Spleen (tissue), 11 donors: Measurements from ENCODE around the gene CCNF. TPM values are rescaled to one million over a fixed set of nuclear protein-coding genes. Genes with fewer than 3 reads are reported as not detected.
"Not testable (repeated sequence)": the region's sequence is repeated elsewhere in the genome, so short reads cannot be mapped to it uniquely, and the experiment has no call there.

Experiments
- DNase-seq: peaks from one replicate; pipeline ENCODE4 v3.0.0-alpha.2; 2020
- H3K27ac ChIP-seq, 8 donors: fragments of 200-600 bp; sonication (generic) in 7 of 8; 1 replicate in 4 of 8; 2 replicates in 4 of 8; pipeline versions ENCODE4 v1.5.0 to v1.8.0; 2016 to 2021; ENCODE audit warnings: inconsistent platforms in 4 of 8, mild to moderate bottlenecking in 4 of 8, moderate library complexity in 1 of 8
- H3K27me3 ChIP-seq, 7 donors: fragments of 200-600 bp; sonication (generic) in 6 of 7; replicated peaks in 1 of 7; 1 replicate in 4 of 7; 2 replicates in 3 of 7; pipeline versions ENCODE4 v1.5.0 to v1.8.0; 2016 to 2021; ENCODE audit warnings: inconsistent platforms in 3 of 7, mild to moderate bottlenecking in 1 of 7
- H3K36me3 ChIP-seq, 6 donors: fragments of 200-600 bp; sonication (generic) in 5 of 6; 1 replicate in 4 of 6; 2 replicates in 2 of 6; pipeline versions ENCODE4 v1.5.0 to v1.8.0; 2016 to 2021; ENCODE audit warnings: inconsistent platforms in 2 of 6
- H3K4me1 ChIP-seq, 6 donors: fragments of 200-600 bp; sonication (generic) in 5 of 6; 1 replicate in 3 of 6; 2 replicates in 3 of 6; pipeline versions ENCODE4 v1.5.0 to v1.8.0; 2016 to 2021; ENCODE audit warnings: inconsistent platforms in 3 of 6
- H3K4me3 ChIP-seq, 8 donors: fragments of 200-600 bp; sonication (generic) in 7 of 8; 1 replicate in 4 of 8; 2 replicates in 4 of 8; pipeline versions ENCODE4 v1.5.0 to v1.8.0; 2016 to 2021; ENCODE audit warnings: inconsistent platforms in 4 of 8, mild to moderate bottlenecking in 4 of 8, moderate library complexity in 2 of 8
- H3K9me3 ChIP-seq, 8 donors: fragments of 200-600 bp; sonication (generic) in 7 of 8; 1 replicate in 4 of 8; 2 replicates in 4 of 8; pipeline versions ENCODE4 v1.5.0 to v1.8.0; 2016 to 2021; ENCODE audit warnings: inconsistent platforms in 4 of 8
- POLR2A ChIP-seq, 3 donors: fragments of 450-650 bp; IDR thresholded peaks; one replicate each; pipeline ENCODE4 v1.5.1; 2017; ENCODE audit warnings: antibody characterized with exemption in 3 of 3, mild to moderate bottlenecking in 1 of 3
- POLR2AphosphoS5 ChIP-seq, 3 donors: sonication (generic); formaldehyde crosslinking; IDR thresholded peaks; one replicate each; pipeline ENCODE4 v1.5.1; 2017; ENCODE audit warnings: antibody characterized with exemption in 3 of 3
- WGBS, 5 donors: extraction: QIAGEN DNeasy Blood & Tissue Kit in 3 of 5; methylation state at CpG; one replicate each; pipeline versions ENCODE4 v1.1.5 to v1.1.7; 2013 to 2018; 5-methylcytosine and 5-hydroxymethylcytosine counted together
- intact Hi-C: fragments of 100-400 bp; cut with DNase I; formaldehyde crosslinking; loops from one replicate; pipeline ENCODE4 v1.15.0; 2023; ENCODE audit warnings: low total_unique reads
- polyA plus RNA-seq, 3 donors: library from polyadenylated mRNA; stranded (reverse); fragments of 200-250 nt; gene quantifications; one replicate each; pipeline ENCODE4 v1.2.1, GENCODE V29; 2013
- total RNA-seq, 7 donors: library from RNA; depleted of rRNA in 3 of 7; stranded (reverse); fragments of >200 nt in 3 of 7; fragmentation: NEBNext Ultra II Directional in 4 of 7; extraction: Animal tissue kit (Norgen Biotek cat#: 25700) in 4 of 7; gene quantifications; one replicate each; pipeline versions ENCODE4 v1.1.0 to v1.2.1, GENCODE V29; 2016 to 2021
- TF ChIP-seq, protein P1 (sequence below), 11 experiments: fragments of 200-600 bp in 7 of 11; fragments of 450-650 bp in 4 of 11; sonication (generic) in 4 of 11; IDR thresholded peaks in 8 of 11; conservative IDR thresholded peaks in 3 of 11; 1 replicate in 7 of 11; 2 replicates in 4 of 11; pipeline versions ENCODE4 v1.4.0 to v1.8.0; 2016 to 2021; ENCODE audit warnings: antibody characterized with exemption in 11 of 11, inconsistent platforms in 4 of 11, mild to moderate bottlenecking in 1 of 11
- donor health status: healthy with polysubstance abuse.
- donor health status: DM: no; HTN: no; CAD: no; lungs with moderate emphysema.
- donor health status: DM: no; HTN: no; CAD: no.
- donor health status: Bipolar disorder and iron deficiency.
- donor health status: healthy.
- donor health status: DM: no; HTN: no; CAD: no.
- donor health status: DM: yes; HTN: yes; CAD: no.

Gene CCNF
- total and polyA plus RNA-seq, 10 donors, result 1.5 to 11.1 (median 4.7) TPM

GRCh38 chr16:2476741-2477140, 47.5 kb downstream of the CCNF start:
- Histone ChIP-seq H3K4me1 (peaks cover 7 to 52% (median 35%) of the 10 kb centered on the region in 6 donors), H3K27me3 (peaks cover 0 to 27% (median 20%) of the 10 kb centered on the region in 7 donors), H3K36me3 (peaks cover 0 to 13% (median 0%) of the 10 kb centered on the region in 6 donors), H3K9me3 (no peaks in the 10 kb centered on the region), H3K27ac (no peak overlapping the region), H3K4me3 (no peak overlapping the region)
- intact Hi-C loops, result no loop called here
- DNase-seq, result no peak
- WGBS, 5 donors, result 83 to 94% (median 89%) methylated on average over 3 of the region's 3 CpGs
- TF ChIP-seq, protein P1, sequence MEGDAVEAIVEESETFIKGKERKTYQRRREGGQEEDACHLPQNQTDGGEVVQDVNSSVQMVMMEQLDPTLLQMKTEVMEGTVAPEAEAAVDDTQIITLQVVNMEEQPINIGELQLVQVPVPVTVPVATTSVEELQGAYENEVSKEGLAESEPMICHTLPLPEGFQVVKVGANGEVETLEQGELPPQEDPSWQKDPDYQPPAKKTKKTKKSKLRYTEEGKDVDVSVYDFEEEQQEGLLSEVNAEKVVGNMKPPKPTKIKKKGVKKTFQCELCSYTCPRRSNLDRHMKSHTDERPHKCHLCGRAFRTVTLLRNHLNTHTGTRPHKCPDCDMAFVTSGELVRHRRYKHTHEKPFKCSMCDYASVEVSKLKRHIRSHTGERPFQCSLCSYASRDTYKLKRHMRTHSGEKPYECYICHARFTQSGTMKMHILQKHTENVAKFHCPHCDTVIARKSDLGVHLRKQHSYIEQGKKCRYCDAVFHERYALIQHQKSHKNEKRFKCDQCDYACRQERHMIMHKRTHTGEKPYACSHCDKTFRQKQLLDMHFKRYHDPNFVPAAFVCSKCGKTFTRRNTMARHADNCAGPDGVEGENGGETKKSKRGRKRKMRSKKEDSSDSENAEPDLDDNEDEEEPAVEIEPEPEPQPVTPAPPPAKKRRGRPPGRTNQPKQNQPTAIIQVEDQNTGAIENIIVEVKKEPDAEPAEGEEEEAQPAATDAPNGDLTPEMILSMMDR (IDR thresholded peaks at IDR 0.05 in 8 of 11, conservative IDR thresholded peaks at IDR 0.05 in 3 of 11), result no peak
- no peak for TF ChIP-seq POLR2AphosphoS5 (IDR thresholded peaks at IDR 0.05)
- no peak for TF ChIP-seq POLR2A (IDR thresholded peaks at IDR 0.05)

DNA sequence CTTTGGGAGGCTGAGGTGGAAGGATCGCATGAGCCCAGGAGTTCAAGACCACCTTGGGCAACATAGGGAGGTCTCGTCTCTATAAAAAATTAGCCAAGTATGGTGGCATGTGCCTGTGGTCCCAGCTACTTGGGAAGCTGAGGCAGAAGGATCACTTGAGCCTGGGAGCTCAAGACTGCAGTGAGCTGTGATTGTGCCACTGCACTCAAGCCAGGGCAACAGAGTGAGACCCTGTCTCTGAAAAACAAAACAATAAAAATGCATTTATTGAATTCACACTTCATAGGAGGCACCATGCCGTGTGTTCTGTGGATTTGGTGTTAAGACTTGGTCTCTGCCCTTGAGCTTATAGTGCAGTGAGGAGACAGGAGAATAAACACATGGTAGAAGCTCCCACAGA, 48.1 kb downstream of the CCNF start:
- intact Hi-C loops, result no loop called here
- Histone ChIP-seq H3K27ac (no peak overlapping the region), H3K4me3 (no peak overlapping the region), H3K36me3 (peaks cover 0 to 13% (median 0%) of the 10 kb centered on the region in 6 donors), H3K9me3 (no peaks in the 10 kb centered on the region), H3K27me3 (peaks cover 0 to 21% (median 14%) of the 10 kb centered on the region in 7 donors), H3K4me1 (peaks cover 7 to 50% (median 29%) of the 10 kb centered on the region in 6 donors)
- WGBS, 5 donors, result 94 to 98% (median 97%) methylated on average over 3 of the region's 3 CpGs
- no peak for DNase-seq
- TF ChIP-seq POLR2A (IDR thresholded peaks at IDR 0.05) (no peak), POLR2AphosphoS5 (IDR thresholded peaks at IDR 0.05) (no peak)
- TF ChIP-seq, protein P1 (IDR thresholded peaks at IDR 0.05 in 8 of 11, conservative IDR thresholded peaks at IDR 0.05 in 3 of 11), result no peak

DNA sequence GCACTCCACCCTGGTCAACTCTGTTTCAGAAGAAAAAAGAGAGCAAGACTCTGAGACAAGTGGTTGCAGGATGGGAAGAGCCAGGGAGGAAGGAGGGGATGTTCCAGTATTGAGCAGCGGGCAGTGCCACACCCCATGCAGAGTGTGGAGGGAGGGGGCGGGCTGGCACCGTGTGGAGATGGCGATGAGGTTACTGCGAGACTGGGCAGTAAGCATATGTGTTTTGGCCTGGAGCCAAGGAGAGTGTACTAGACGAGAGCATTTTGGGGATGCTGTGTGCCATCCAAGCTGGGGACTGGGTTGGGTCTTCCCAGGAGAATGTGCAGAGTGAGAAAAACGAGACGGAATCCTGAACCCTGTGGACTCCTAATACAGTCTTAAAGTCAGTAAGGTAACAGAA, 49.0 kb downstream of the CCNF start:
- no peaks in the 10 kb centered on the region for H3K9me3 ChIP-seq
- peaks cover 0 to 12% (median 4%) of the 10 kb centered on the region in 7 donors for H3K27me3 ChIP-seq
- no peak for DNase-seq
- H3K36me3 ChIP-seq, result peaks cover 0 to 13% (median 0%) of the 10 kb centered on the region in 6 donors
- TF ChIP-seq POLR2A (IDR thresholded peaks at IDR 0.05) (no peak), POLR2AphosphoS5 (IDR thresholded peaks at IDR 0.05) (no peak)
- TF ChIP-seq, protein P1 (IDR thresholded peaks at IDR 0.05 in 8 of 11, conservative IDR thresholded peaks at IDR 0.05 in 3 of 11), result no peak
- intact Hi-C loops, result no loop called here
- H3K4me3 ChIP-seq, result no peak overlapping the region
- 74 to 86% (median 80%) methylated on average over 8 of the region's 8 CpGs for WGBS, 5 donors
- peaks cover 7 to 50% (median 24%) of the 10 kb centered on the region in 6 donors for H3K4me1 ChIP-seq
- no peak overlapping the region for H3K27ac ChIP-seq

- H3K9me3 ChIP-seq, H3K4me3 ChIP-seq, H3K27ac ChIP-seq, intact Hi-C loops, H3K27me3 ChIP-seq, DNase-seq: not testable (repeated sequence)
- Histone ChIP-seq H3K36me3 (peaks cover 0 to 13% (median 0%) of the 10 kb centered on the region in 6 donors), H3K4me1 (peaks cover 4 to 51% (median 12%) of the 10 kb centered on the region in 6 donors)
- WGBS, 5 donors, result 92 to 98% (median 94%) methylated on average over 10 of the region's 10 CpGs
Measured at GRCh38 chr16:2479996-2480395, 50.7 kb downstream of the CCNF start.

GRCh38 chr16:2480948-2481347, 51.7 kb downstream of the CCNF start:
- no peak overlapping the region for H3K4me3 ChIP-seq
- no peaks in the 10 kb centered on the region for H3K9me3 ChIP-seq
- DNase-seq, result no peak
- no peaks in the 10 kb centered on the region for H3K27me3 ChIP-seq
- peaks cover under 1 to 50% (median 9%) of the 10 kb centered on the region in 6 donors for H3K4me1 ChIP-seq
- intact Hi-C loops, result no loop called here
- 83 to 95% (median 91%) methylated on average over 12 of the region's 12 CpGs for WGBS, 5 donors
- peaks cover 0 to 19% (median 0%) of the 10 kb centered on the region in 6 donors for H3K36me3 ChIP-seq
- H3K27ac ChIP-seq, result no peak overlapping the region
- TF ChIP-seq POLR2AphosphoS5 (IDR thresholded peaks at IDR 0.05), result no peak
- TF ChIP-seq, protein P1 (IDR thresholded peaks at IDR 0.05 in 8 of 11, conservative IDR thresholded peaks at IDR 0.05 in 3 of 11), result no peak
- no peak for TF ChIP-seq POLR2A (IDR thresholded peaks at IDR 0.05)
